Naive thymus-derived CD4-positive, alpha-beta T cell (primary cell): Measurements from ENCODE around the gene TNS3. TPM values are rescaled to one million over a fixed set of nuclear protein-coding genes. Genes with fewer than 3 reads are reported as not detected.
A peak's percentile ranks its signal among the peaks of the same experiment; 100 is the strongest.

ENCODE experiments used
- ATAC-seq: fragments of 150-1000 bp; cut with Tn5 transposase; 2 replicates; pipeline ENCODE4 v1.10.0; 2021; ENCODE audit warnings: mild to moderate bottlenecking, moderate library complexity
- CTCF ChIA-PET: fragments of 350-600 bp; sonication (Branson Sonifier 250); formaldehyde crosslinking; loops from one replicate; lab custom pipeline; 2021; ENCODE audit warnings: antibody characterized with exemption; lab: Charles Lee
- POLR2A ChIA-PET: fragments of 350-600 bp; sonication (Branson Sonifier 250); formaldehyde crosslinking; loops from one replicate; lab custom pipeline; 2021; ENCODE audit warnings: antibody characterized with exemption, inconsistent platforms; lab: Charles Lee
- DNase-seq, 9 donors: peaks; one replicate each; pipeline versions ENCODE4 v3.0.0 to v3.0.0-alpha.2; 2020 to 2022; ENCODE audit warnings: mixed read lengths in 1 of 9
- H3K27ac ChIP-seq: one replicate; pipeline ENCODE4 v1.7.0; 2013; ENCODE audit warnings: mild to moderate bottlenecking, low read depth, low read length, moderate library complexity
- H3K27me3 ChIP-seq, 2 donors: one replicate each; pipeline ENCODE4 v1.7.0; 2013; ENCODE audit warnings: low read length in 2 of 2, mild to moderate bottlenecking in 2 of 2, moderate library complexity in 2 of 2; ENCODE audit not compliant: control insufficient read depth in 2 of 2, insufficient read depth in 2 of 2
- H3K36me3 ChIP-seq, 3 experiments: 1 replicate in 2 of 3; 2 replicates in 1 of 3; pipeline ENCODE4 v1.7.0; 2013; ENCODE audit warnings: low read length in 3 of 3, mild to moderate bottlenecking in 3 of 3, moderate library complexity in 1 of 3; ENCODE audit not compliant: insufficient read depth in 3 of 3, control insufficient read depth in 2 of 3
- H3K4me1 ChIP-seq, 2 donors: one replicate each; pipeline ENCODE4 v1.7.0; 2013; ENCODE audit warnings: low read length in 2 of 2, mild to moderate bottlenecking in 2 of 2, moderate library complexity in 1 of 2; ENCODE audit not compliant: control insufficient read depth in 2 of 2, insufficient read depth in 2 of 2
- H3K4me3 ChIP-seq: 2 replicates; pipeline ENCODE4 v1.7.0; 2013; ENCODE audit warnings: mild to moderate bottlenecking, low read length
- H3K9me3 ChIP-seq, 3 experiments: 1 replicate in 2 of 3; 2 replicates in 1 of 3; pipeline ENCODE4 v1.7.0; 2013; ENCODE audit warnings: low read length in 3 of 3; ENCODE audit not compliant: control insufficient read depth in 2 of 3
- H3K27ac Mint-ChIP-seq, 9 donors: one replicate each; pipeline ENCODE4 v1.8.0; 2020 to 2022; ENCODE audit warnings: mixed read lengths in 9 of 9, mild to moderate bottlenecking in 8 of 9, moderate library complexity in 5 of 9, inconsistent platforms in 2 of 9
- H3K27me3 Mint-ChIP-seq, 5 donors: one replicate each; pipeline ENCODE4 v1.8.0; 2021 to 2022; ENCODE audit warnings: mixed read lengths in 5 of 5, mild to moderate bottlenecking in 1 of 5
- H3K36me3 Mint-ChIP-seq, 5 donors: one replicate each; pipeline ENCODE4 v1.8.0; 2020 to 2022; ENCODE audit warnings: mixed read lengths in 5 of 5, mild to moderate bottlenecking in 3 of 5, inconsistent platforms in 1 of 5
- H3K4me1 Mint-ChIP-seq, 7 donors: one replicate each; pipeline ENCODE4 v1.8.0; 2020 to 2022; ENCODE audit warnings: mixed read lengths in 7 of 7, mild to moderate bottlenecking in 3 of 7, inconsistent platforms in 1 of 7
- H3K4me3 Mint-ChIP-seq, 10 donors: one replicate each; pipeline ENCODE4 v1.8.0; 2020 to 2022; ENCODE audit warnings: mild to moderate bottlenecking in 10 of 10, mixed read lengths in 10 of 10, moderate library complexity in 6 of 10, inconsistent platforms in 2 of 10
- H3K9me3 Mint-ChIP-seq, 11 donors: one replicate each; pipeline ENCODE4 v1.8.0; 2020 to 2022; ENCODE audit warnings: mixed read lengths in 11 of 11, mild to moderate bottlenecking in 4 of 11, inconsistent platforms in 1 of 11, moderate library complexity in 1 of 11
- intact Hi-C, 2 donors: fragments of 100-400 bp; cut with micrococcal nuclease; formaldehyde crosslinking; loops; one replicate each; pipeline ENCODE4 v1.15.1; 2023
- polyA plus RNA-seq, 2 donors: library from polyadenylated mRNA; unstranded; fragments of 300-500 nt; fragmentation: Illumina TruSeq; gene quantifications; one replicate each; pipeline ENCODE4 v1.2.3, GENCODE V29; 2021
- total RNA-seq, 6 experiments: library from RNA in 5 of 6; stranded (reverse) in 5 of 6; gene quantifications; 1 replicate in 5 of 6; 2 replicates in 1 of 6; pipeline ENCODE4 v1.2.3 and lab custom pipeline; 2021 to 2026

TNS3 gene
- total and polyA plus RNA-seq, 7 experiments from 2014 or later = 0.85 to 38.3 (median 2.6) TPM; not detected in 2

- H3K27me3 ChIP-seq = no peaks in the 10 kb centered on the region
- no peaks in the 10 kb centered on the region for H3K4me1 ChIP-seq
- no peaks in the 10 kb centered on the region for H3K9me3 Mint-ChIP-seq
- H3K27ac ChIP-seq = no peak overlapping the region
- ChIA-PET CTCF (no interaction called here), POLR2A (no interaction called here)
- H3K36me3 ChIP-seq = no peaks in the 10 kb centered on the region
- no peaks in the 10 kb centered on the region for H3K9me3 ChIP-seq
- peaks cover 0 to 7% (median 0%) of the 10 kb centered on the region in 5 donors for H3K27me3 Mint-ChIP-seq
- DNase-seq (peak in 1 of 9 donors; percentile 25), ATAC-seq (peak; percentile 86)
- H3K36me3 Mint-ChIP-seq = no peaks in the 10 kb centered on the region
- H3K4me1 Mint-ChIP-seq = no peaks in the 10 kb centered on the region
- intact Hi-C loops = no loop called here
- H3K27ac Mint-ChIP-seq = no peak overlapping the region
- no peak overlapping the region for H3K4me3 Mint-ChIP-seq
- H3K4me3 ChIP-seq = no peak overlapping the region
These were observed 106.7 kb downstream of the TNS3 start for GRCh38 chr7:47474937-47475879.

DNA sequence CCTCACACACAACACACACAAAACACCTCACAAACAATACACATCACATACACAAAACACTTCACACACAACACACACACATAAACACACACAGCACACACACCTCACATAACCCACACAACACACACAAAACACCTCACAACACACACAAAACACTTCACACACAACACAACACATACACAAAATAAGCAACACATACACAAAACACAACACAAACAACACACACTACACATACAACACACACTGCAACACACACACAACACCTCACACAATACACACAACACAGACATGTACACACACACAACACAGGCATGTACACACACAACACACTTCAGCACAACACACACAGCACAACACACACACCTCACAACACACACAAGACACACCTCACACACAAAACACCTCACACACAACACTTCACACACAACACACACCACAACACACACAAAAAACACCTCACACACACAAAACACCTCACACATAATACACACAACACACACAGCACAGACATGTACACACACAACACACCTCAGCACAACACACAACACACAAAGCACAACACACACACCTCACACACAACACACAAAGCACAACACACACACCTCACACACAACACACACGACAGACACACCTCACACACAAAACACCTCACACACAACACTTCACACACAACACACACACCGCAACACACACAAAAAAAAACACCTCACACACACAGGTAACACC, 107.5 kb downstream of the TNS3 start:
- DNase-seq (no peak), ATAC-seq (no peak)
- intact Hi-C loops = no loop called here
- H3K4me3 ChIP-seq = no peak overlapping the region
- H3K27ac ChIP-seq = no peak overlapping the region
- Mint-ChIP-seq H3K36me3 (no peaks in the 10 kb centered on the region), H3K4me1 (no peaks in the 10 kb centered on the region), H3K27me3 (peaks cover 0 to 7% (median 0%) of the 10 kb centered on the region in 5 donors), H3K4me3 (no peak overlapping the region), H3K9me3 (no peaks in the 10 kb centered on the region), H3K27ac (no peak overlapping the region)
- H3K36me3 ChIP-seq = no peaks in the 10 kb centered on the region
- H3K4me1 ChIP-seq = no peaks in the 10 kb centered on the region
- ChIA-PET CTCF (no interaction called here), POLR2A (no interaction called here)
- no peaks in the 10 kb centered on the region for H3K27me3 ChIP-seq
- no peaks in the 10 kb centered on the region for H3K9me3 ChIP-seq

GRCh38 chr7:47473499-47474210, 108.3 kb downstream of the TNS3 start:
- Mint-ChIP-seq H3K9me3 (no peaks in the 10 kb centered on the region), H3K36me3 (no peaks in the 10 kb centered on the region), H3K27me3 (peaks cover 0 to 7% (median 0%) of the 10 kb centered on the region in 5 donors), H3K4me3 (no peak overlapping the region), H3K27ac (no peak overlapping the region), H3K4me1 (no peaks in the 10 kb centered on the region)
- no peaks in the 10 kb centered on the region for H3K9me3 ChIP-seq
- H3K36me3 ChIP-seq = no peaks in the 10 kb centered on the region
- H3K4me3 ChIP-seq = no peak overlapping the region
- no peak overlapping the region for H3K27ac ChIP-seq
- H3K4me1 ChIP-seq = no peaks in the 10 kb centered on the region
- intact Hi-C loops = no loop called here
- DNase-seq (no peak), ATAC-seq (peak; percentile 33)
- ChIA-PET POLR2A (no interaction called here), CTCF (no interaction called here)
- no peaks in the 10 kb centered on the region for H3K27me3 ChIP-seq

DNA sequence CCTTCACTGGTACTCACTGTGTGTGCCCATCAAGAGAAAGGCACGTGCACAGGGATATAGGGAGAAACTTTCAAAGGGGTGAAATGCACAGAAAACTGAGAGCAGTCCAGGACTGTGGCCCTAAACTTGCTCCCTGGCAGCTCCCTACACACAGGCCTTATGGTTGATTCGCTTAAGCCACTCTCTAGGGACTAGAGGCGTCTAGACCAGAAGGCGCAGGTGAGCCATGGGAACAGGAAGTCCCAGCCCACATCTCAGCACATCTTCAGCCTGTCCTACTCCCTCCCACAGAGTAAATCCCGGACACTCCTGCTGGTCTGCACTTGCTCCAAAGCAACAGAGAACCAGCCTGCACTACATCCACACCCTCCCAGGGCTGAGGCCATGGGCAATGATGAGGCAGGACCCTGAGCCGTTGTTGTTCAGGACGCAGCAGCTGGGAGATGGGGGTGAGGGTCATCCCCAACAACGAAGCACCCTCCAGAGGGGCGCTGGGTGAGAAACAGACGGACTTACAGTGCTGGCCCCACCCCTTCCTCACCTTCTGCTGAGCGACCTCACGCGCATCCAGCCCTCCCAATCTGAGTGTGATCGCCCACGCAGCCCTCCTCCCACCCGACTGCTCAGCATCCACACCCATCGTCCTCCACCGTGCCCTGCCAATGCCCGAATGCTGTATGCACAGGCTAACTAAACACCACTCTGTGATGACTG, 109.3 kb downstream of the TNS3 start:
- H3K4me1 ChIP-seq = no peaks in the 10 kb centered on the region
- Mint-ChIP-seq H3K27me3 (peaks cover 0 to 7% (median 0%) of the 10 kb centered on the region in 5 donors), H3K4me1 (no peaks in the 10 kb centered on the region), H3K9me3 (no peaks in the 10 kb centered on the region), H3K4me3 (no peak overlapping the region), H3K27ac (no peak overlapping the region), H3K36me3 (no peaks in the 10 kb centered on the region)
- DNase-seq = no peak
- POLR2A ChIA-PET = no interaction called here
- ATAC-seq = no peak
- CTCF ChIA-PET = no interaction called here
- H3K9me3 ChIP-seq = no peaks in the 10 kb centered on the region
- no peaks in the 10 kb centered on the region for H3K27me3 ChIP-seq
- no peak overlapping the region for H3K4me3 ChIP-seq
- intact Hi-C loops = no loop called here
- H3K36me3 ChIP-seq = no peaks in the 10 kb centered on the region
- H3K27ac ChIP-seq = no peak overlapping the region

- Mint-ChIP-seq H3K36me3 (no peaks in the 10 kb centered on the region), H3K4me1 (no peaks in the 10 kb centered on the region), H3K4me3 (no peak overlapping the region), H3K9me3 (no peaks in the 10 kb centered on the region), H3K27ac (no peak overlapping the region), H3K27me3 (peaks cover 0 to 7% (median 0%) of the 10 kb centered on the region in 5 donors)
- Histone ChIP-seq H3K9me3 (no peaks in the 10 kb centered on the region), H3K4me1 (no peaks in the 10 kb centered on the region), H3K27me3 (no peaks in the 10 kb centered on the region), H3K27ac (no peak overlapping the region), H3K4me3 (no peak overlapping the region), H3K36me3 (no peaks in the 10 kb centered on the region)
- intact Hi-C loops = no loop called here
- POLR2A ChIA-PET = no interaction called here
- CTCF ChIA-PET = no interaction called here
- no peak for DNase-seq
- ATAC-seq = no peak
These were observed 110.1 kb downstream of the TNS3 start for GRCh38 chr7:47471831-47472230.

- ChIA-PET CTCF (no interaction called here), POLR2A (no interaction called here)
- DNase-seq (no peak), ATAC-seq (no peak)
- H3K4me1 Mint-ChIP-seq = no peaks in the 10 kb centered on the region
- Histone ChIP-seq H3K4me3 (no peak overlapping the region), H3K9me3 (no peaks in the 10 kb centered on the region), H3K27ac (no peak overlapping the region), H3K36me3 (no peaks in the 10 kb centered on the region), H3K27me3 (no peaks in the 10 kb centered on the region), H3K4me1 (no peaks in the 10 kb centered on the region)
- intact Hi-C loops = no loop called here
- H3K27ac Mint-ChIP-seq = no peak overlapping the region
- H3K27me3 Mint-ChIP-seq = peaks cover 0 to 2% (median 0%) of the 10 kb centered on the region in 5 donors
- H3K9me3 Mint-ChIP-seq = no peaks in the 10 kb centered on the region
- H3K4me3 Mint-ChIP-seq = no peak overlapping the region
- H3K36me3 Mint-ChIP-seq = no peaks in the 10 kb centered on the region
These were observed 110.6 kb downstream of the TNS3 start for GRCh38 chr7:47471358-47471703.
